ENCODE measurements around the gene CASR.

CASR gene

DNA sequence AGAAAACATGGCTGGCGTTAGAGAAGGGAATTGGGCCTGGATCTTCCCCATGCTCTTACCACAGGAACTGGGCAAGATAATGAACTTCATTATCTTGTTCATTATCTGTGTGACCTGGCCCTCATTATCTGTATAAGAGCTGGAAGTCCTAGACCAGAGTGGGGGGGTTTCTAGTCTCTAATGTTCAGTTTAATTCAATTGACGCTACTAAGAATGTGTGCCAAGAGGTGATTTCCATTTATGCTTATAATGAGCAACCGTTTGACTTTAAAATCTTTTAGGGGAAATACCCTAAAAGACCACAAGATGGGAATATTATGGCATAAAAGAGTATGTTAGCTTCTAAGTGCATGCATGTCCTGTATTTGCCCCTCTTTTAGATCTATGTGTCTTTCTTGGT, 82.5 kb downstream of the CASR start:
- H3K9ac ChIP-seq (ENCODE audit: low read depth, low read length): no peak overlapping the region

DNA sequence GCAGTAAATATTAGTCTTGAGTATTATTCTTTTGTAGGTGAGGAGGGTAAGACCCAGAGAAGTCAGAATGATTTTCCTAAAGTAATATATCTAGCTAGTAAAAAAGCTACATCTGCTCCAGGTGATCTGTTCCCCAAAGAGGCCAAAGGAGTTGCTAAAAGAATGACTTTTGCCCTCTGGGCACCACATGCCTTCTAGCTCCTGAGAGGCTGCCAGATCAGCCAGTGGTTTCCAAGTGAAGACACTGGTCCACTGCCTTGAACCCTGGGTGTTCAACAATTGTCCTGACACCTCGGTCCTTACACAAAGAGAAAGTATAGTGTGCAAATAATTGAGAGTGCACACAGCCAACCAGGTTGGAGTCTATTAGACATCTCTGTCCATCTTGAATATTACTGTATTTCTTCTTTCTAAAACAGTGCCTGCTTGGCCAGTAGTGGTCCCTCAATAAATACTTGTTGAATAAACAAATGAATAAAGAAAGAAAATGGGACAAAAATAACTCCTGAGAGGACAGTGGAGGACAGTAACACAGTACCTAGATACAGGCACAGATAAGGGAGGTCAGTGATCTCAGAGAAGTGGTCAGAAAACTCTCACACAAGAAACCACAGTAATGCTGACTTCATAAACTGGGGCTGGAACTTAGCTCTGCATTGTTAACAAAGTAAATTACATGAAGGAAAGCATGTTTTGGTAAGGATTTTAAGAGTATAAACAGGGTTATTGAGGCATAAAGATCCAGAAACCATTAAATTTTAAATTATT, 85.0 kb downstream of the CASR start:
- H3K4me3 ChIP-seq (ENCODE audit: low read depth, low read length): no peak overlapping the region
- H3K9ac ChIP-seq (ENCODE audit: low read depth, low read length): no peak overlapping the region

More for the DNA sequence above, 82.5 kb downstream of the CASR start:
- Histone ChIP-seq H3K4me3 (ENCODE audit: low read depth, low read length) (no peak overlapping the region), H3K36me3 (ENCODE audit: control insufficient read depth, insufficient read depth, low read length) (no peaks in the 10 kb centered on the region), H3K9me3 (ENCODE audit: control insufficient read depth, insufficient read depth, low read length) (no peaks in the 10 kb centered on the region), H3K4me1 (ENCODE audit: control insufficient read depth, insufficient read depth, low read length) (no peaks in the 10 kb centered on the region), H3K27me3 (ENCODE audit: control insufficient read depth, insufficient read depth, low read length) (no peaks in the 10 kb centered on the region)

DNA sequence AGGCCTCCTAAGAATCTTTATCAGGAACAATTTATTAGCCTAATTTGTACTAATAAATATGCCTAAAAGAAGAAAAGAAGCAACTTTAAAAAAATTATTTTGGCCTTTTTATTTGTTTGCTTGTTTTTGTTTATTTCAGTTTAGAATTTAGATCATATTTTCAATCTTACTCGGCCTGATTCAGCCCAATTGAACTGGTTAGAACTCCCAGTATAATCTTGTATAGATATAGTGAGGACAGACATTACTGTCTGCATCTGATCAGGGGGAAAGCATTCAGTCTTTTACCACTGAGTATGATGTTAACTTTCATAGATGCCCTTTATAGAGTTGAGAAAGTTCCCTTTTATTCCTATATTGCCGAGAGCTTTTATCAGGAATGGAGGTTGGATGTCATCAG, 85.6 kb downstream of the CASR start:
- Histone ChIP-seq H3K9ac (ENCODE audit: low read depth, low read length) (no peak overlapping the region), H3K9me3 (ENCODE audit: control insufficient read depth, insufficient read depth, low read length) (no peaks in the 10 kb centered on the region), H3K36me3 (ENCODE audit: control insufficient read depth, insufficient read depth, low read length) (no peaks in the 10 kb centered on the region), H3K4me1 (ENCODE audit: control insufficient read depth, insufficient read depth, low read length) (no peaks in the 10 kb centered on the region), H3K27me3 (ENCODE audit: control insufficient read depth, insufficient read depth, low read length) (no peaks in the 10 kb centered on the region), H3K4me3 (ENCODE audit: low read depth, low read length) (no peak overlapping the region)

More for the DNA sequence above, 85.0 kb downstream of the CASR start:
- H3K36me3 ChIP-seq (ENCODE audit: control insufficient read depth, insufficient read depth, low read length): no peaks in the 10 kb centered on the region
- H3K4me1 ChIP-seq (ENCODE audit: control insufficient read depth, insufficient read depth, low read length): no peaks in the 10 kb centered on the region
- no peaks in the 10 kb centered on the region for H3K9me3 ChIP-seq (ENCODE audit: control insufficient read depth, insufficient read depth, low read length)
- no peaks in the 10 kb centered on the region for H3K27me3 ChIP-seq (ENCODE audit: control insufficient read depth, insufficient read depth, low read length)

DNA sequence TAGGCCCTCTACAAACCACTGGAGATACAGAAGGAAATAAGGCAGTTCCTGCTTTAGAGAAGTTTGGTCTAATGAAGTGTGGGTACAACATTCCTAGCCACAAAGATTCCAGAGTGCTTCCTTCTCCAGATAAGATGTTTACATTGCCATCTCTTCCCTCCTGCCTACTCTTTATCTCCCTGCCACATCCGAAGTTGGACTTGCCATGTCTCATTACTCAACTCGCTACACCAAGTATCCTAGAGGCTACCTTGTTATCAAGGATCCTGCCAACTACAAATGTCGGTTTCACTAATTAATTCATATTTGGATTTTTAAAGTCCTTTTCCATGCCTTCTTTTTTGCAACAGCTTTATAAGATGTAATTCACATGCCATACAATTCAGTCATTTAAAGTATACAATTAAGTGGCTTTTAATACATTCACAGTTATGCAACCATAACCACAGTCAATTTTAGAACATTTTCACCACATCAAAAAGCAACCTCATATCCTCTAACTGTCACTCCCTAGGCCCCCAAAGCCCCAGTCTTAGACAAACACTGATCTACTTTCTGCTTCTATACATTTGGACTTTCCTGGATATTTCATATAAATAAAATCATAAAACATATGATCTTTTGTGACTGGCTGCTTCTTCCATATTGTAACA, 87.9 kb downstream of the CASR start:
- Histone ChIP-seq H3K4me3 (ENCODE audit: low read depth, low read length) (no peak overlapping the region), H3K9ac (ENCODE audit: low read depth, low read length) (no peak overlapping the region)

DNA sequence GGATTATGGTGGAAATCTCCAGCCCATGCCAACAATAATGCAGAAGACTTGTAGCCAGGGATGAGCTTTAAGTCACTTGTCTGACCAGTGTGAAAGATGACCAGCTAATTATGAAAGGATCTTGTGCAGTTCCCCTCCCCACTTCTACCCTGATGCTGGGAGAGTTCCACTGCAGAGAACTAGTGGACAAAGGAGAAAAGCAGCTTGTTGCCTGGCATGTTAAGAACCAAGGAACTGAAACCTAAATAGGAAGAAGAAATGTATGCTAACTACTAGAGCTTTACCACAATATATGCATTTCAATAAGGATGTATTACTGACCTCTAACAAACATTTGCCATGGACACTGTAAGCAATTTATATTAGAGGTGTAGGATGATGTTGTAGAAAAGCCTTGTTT, 89.4 kb downstream of the CASR start:
- no peak overlapping the region for H3K4me3 ChIP-seq (ENCODE audit: low read depth, low read length)
- no peak overlapping the region for H3K9ac ChIP-seq (ENCODE audit: low read depth, low read length)
- no peaks in the 10 kb centered on the region for H3K4me1 ChIP-seq (ENCODE audit: control insufficient read depth, insufficient read depth, low read length)
- no peaks in the 10 kb centered on the region for H3K27me3 ChIP-seq (ENCODE audit: control insufficient read depth, insufficient read depth, low read length)
- no peaks in the 10 kb centered on the region for H3K36me3 ChIP-seq (ENCODE audit: control insufficient read depth, insufficient read depth, low read length)
- no peaks in the 10 kb centered on the region for H3K9me3 ChIP-seq (ENCODE audit: control insufficient read depth, insufficient read depth, low read length)

More for the DNA sequence above, 87.9 kb downstream of the CASR start:
- Histone ChIP-seq H3K27me3 (ENCODE audit: control insufficient read depth, insufficient read depth, low read length) (no peaks in the 10 kb centered on the region), H3K9me3 (ENCODE audit: control insufficient read depth, insufficient read depth, low read length) (no peaks in the 10 kb centered on the region), H3K4me1 (ENCODE audit: control insufficient read depth, insufficient read depth, low read length) (no peaks in the 10 kb centered on the region), H3K36me3 (ENCODE audit: control insufficient read depth, insufficient read depth, low read length) (no peaks in the 10 kb centered on the region)

DNA sequence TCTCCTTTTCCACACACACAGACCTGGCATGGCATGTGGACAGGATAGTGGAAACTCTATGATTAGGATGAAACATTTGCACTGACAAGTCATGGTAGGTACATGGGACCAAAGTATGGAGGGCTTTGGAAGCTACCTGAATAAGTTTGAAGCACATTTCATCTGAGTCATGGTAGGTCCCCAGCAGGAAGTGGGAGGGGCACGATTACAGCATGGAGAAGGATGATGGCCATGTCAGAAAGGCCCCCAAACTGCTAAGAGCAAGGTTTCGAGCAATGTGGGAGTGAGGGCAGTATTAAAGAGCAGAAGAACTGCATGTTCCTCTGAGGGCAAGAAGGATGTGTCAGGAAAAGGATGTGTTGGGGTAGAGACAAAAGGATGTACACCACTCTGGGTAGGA, 90.0 kb downstream of the CASR start:
- no peaks in the 10 kb centered on the region for H3K9me3 ChIP-seq (ENCODE audit: control insufficient read depth, insufficient read depth, low read length)
- no peaks in the 10 kb centered on the region for H3K4me1 ChIP-seq (ENCODE audit: control insufficient read depth, insufficient read depth, low read length)
- no peak overlapping the region for H3K4me3 ChIP-seq (ENCODE audit: low read depth, low read length)
- H3K36me3 ChIP-seq (ENCODE audit: control insufficient read depth, insufficient read depth, low read length): no peaks in the 10 kb centered on the region
- no peaks in the 10 kb centered on the region for H3K27me3 ChIP-seq (ENCODE audit: control insufficient read depth, insufficient read depth, low read length)
- no peak overlapping the region for H3K9ac ChIP-seq (ENCODE audit: low read depth, low read length)

DNA sequence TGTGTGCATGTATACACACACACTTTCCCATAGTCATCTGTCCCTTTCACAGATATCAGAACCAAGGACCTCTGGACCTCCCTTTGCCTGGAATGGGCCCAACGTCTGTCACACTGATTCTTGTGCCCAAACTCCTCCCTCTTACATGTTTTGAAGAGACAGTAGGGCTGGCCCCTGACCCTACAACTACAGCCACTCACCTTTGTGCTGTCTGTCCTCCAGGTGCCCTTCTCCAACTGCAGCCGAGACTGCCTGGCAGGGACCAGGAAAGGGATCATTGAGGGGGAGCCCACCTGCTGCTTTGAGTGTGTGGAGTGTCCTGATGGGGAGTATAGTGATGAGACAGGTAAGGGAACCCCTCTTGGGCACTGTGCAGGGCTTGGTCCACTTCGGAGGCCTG, 98.4 kb downstream of the CASR start:
- Histone ChIP-seq H3K36me3 (ENCODE audit: control insufficient read depth, insufficient read depth, low read length) (no peaks in the 10 kb centered on the region), H3K4me3 (ENCODE audit: low read depth, low read length) (no peak overlapping the region), H3K9ac (ENCODE audit: low read depth, low read length) (no peak overlapping the region), H3K4me1 (ENCODE audit: control insufficient read depth, insufficient read depth, low read length) (no peaks in the 10 kb centered on the region), H3K9me3 (ENCODE audit: control insufficient read depth, insufficient read depth, low read length) (no peaks in the 10 kb centered on the region), H3K27me3 (ENCODE audit: control insufficient read depth, insufficient read depth, low read length) (no peaks in the 10 kb centered on the region)

DNA sequence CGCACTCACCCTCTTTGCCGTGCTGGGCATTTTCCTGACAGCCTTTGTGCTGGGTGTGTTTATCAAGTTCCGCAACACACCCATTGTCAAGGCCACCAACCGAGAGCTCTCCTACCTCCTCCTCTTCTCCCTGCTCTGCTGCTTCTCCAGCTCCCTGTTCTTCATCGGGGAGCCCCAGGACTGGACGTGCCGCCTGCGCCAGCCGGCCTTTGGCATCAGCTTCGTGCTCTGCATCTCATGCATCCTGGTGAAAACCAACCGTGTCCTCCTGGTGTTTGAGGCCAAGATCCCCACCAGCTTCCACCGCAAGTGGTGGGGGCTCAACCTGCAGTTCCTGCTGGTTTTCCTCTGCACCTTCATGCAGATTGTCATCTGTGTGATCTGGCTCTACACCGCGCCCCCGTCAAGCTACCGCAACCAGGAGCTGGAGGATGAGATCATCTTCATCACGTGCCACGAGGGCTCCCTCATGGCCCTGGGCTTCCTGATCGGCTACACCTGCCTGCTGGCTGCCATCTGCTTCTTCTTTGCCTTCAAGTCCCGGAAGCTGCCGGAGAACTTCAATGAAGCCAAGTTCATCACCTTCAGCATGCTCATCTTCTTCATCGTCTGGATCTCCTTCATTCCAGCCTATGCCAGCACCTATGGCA, 100.5 kb downstream of the CASR start:
- no peaks in the 10 kb centered on the region for H3K36me3 ChIP-seq (ENCODE audit: control insufficient read depth, insufficient read depth, low read length)
- H3K4me1 ChIP-seq (ENCODE audit: control insufficient read depth, insufficient read depth, low read length): no peaks in the 10 kb centered on the region
- no peaks in the 10 kb centered on the region for H3K27me3 ChIP-seq (ENCODE audit: control insufficient read depth, insufficient read depth, low read length)
- no peak overlapping the region for H3K9ac ChIP-seq (ENCODE audit: low read depth, low read length)
- H3K9me3 ChIP-seq (ENCODE audit: control insufficient read depth, insufficient read depth, low read length): no peaks in the 10 kb centered on the region
- no peak overlapping the region for H3K4me3 ChIP-seq (ENCODE audit: low read depth, low read length)

DNA sequence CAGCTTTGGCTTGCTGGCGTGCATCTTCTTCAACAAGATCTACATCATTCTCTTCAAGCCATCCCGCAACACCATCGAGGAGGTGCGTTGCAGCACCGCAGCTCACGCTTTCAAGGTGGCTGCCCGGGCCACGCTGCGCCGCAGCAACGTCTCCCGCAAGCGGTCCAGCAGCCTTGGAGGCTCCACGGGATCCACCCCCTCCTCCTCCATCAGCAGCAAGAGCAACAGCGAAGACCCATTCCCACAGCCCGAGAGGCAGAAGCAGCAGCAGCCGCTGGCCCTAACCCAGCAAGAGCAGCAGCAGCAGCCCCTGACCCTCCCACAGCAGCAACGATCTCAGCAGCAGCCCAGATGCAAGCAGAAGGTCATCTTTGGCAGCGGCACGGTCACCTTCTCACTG, 101.0 kb downstream of the CASR start:
- H3K36me3 ChIP-seq (ENCODE audit: control insufficient read depth, insufficient read depth, low read length): no peaks in the 10 kb centered on the region
- no peak overlapping the region for H3K9ac ChIP-seq (ENCODE audit: low read depth, low read length)
- no peaks in the 10 kb centered on the region for H3K27me3 ChIP-seq (ENCODE audit: control insufficient read depth, insufficient read depth, low read length)
- H3K4me3 ChIP-seq (ENCODE audit: low read depth, low read length): no peak overlapping the region
- no peaks in the 10 kb centered on the region for H3K9me3 ChIP-seq (ENCODE audit: control insufficient read depth, insufficient read depth, low read length)
- H3K4me1 ChIP-seq (ENCODE audit: control insufficient read depth, insufficient read depth, low read length): no peaks in the 10 kb centered on the region

DNA sequence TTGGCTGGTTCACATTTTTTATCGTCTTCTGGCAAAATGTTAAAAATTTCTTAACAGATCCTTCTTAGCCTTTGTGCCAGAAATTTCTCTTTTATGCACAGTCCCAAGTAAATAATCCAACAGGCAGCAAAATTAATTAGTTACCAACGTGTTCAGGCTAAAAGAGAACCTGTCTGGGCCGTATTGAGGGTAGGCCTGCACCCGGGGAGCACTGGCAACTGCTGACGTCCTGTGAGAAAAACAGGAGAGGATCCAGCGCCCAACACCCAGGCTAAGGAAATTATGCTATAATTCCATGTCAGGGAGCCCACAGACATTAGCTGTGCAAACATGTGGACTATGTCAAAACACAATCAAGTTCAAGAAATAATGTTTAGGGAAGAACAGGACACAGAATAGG, 110.9 kb downstream of the CASR start:
- H3K9me3 ChIP-seq (ENCODE audit: control insufficient read depth, insufficient read depth, low read length): no peaks in the 10 kb centered on the region
- no peak overlapping the region for H3K9ac ChIP-seq (ENCODE audit: low read depth, low read length)
- no peaks in the 10 kb centered on the region for H3K36me3 ChIP-seq (ENCODE audit: control insufficient read depth, insufficient read depth, low read length)
- H3K4me1 ChIP-seq (ENCODE audit: control insufficient read depth, insufficient read depth, low read length): no peaks in the 10 kb centered on the region
- H3K27me3 ChIP-seq (ENCODE audit: control insufficient read depth, insufficient read depth, low read length): no peaks in the 10 kb centered on the region
- H3K4me3 ChIP-seq (ENCODE audit: low read depth, low read length): no peak overlapping the region

DNA sequence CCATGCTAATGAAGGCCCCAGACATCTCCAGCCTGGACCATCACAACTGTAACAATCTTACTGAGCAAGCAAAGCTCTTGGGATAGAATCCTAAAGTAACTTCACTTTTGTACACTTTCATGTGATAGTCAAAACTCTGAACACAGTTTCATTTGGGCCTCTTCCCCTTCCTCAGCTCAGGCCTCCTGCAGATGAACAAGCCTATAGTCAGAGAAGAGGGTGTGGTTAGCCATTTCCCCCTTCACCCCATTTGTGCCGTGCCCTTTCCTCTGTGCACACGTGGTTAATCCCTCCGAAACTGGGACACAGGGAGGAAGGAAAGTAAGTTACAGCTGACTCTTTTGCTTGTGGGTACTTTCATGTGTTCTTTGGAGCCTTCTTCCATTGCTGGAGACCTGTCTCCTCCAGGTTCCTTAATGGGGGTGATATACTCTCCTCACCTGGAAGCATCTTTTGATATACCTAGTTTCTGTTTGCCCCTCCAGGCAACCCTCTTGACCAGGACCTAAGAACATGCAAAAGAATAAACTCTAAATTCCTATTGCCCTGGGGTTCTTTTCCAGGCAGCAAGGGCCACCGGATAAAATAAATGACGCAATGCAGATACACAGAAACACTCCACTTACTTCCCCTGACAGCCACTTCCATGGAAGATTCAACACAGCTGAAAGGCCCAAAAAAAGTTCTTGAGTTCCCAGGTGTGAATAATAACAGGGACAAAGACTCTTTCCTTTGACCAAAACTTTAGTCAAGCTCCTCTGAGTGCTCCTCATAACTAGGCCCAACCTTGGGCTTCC, 112.0 kb downstream of the CASR start:
- Histone ChIP-seq H3K4me3 (ENCODE audit: low read depth, low read length) (no peak overlapping the region), H3K27me3 (ENCODE audit: control insufficient read depth, insufficient read depth, low read length) (no peaks in the 10 kb centered on the region), H3K4me1 (ENCODE audit: control insufficient read depth, insufficient read depth, low read length) (no peaks in the 10 kb centered on the region), H3K9ac (ENCODE audit: low read depth, low read length) (no peak overlapping the region), H3K9me3 (ENCODE audit: control insufficient read depth, insufficient read depth, low read length) (no peaks in the 10 kb centered on the region), H3K36me3 (ENCODE audit: control insufficient read depth, insufficient read depth, low read length) (no peaks in the 10 kb centered on the region)
